PC-9 (cell line): ENCODE measurements around the gene MYH16.

ENCODE experiments used
- CTCF ChIP-seq: fragments of 200-600 bp; sonication (generic); conservative IDR thresholded peaks from 2 replicates; pipeline ENCODE4 v1.6.1; 2017; ENCODE audit warnings: mixed run types, antibody characterized with exemption, mild to moderate bottlenecking, moderate library complexity
- EZH2 ChIP-seq: fragments of 200-600 bp; sonication (generic); IDR thresholded peaks from 2 replicates; pipeline ENCODE4 v1.8.0; 2017; ENCODE audit warnings: antibody characterized with exemption, low read depth

GRCh38 chr7:99310004-99310403 is 37.4 kb downstream of the MYH16 start:
- TF ChIP-seq EZH2: no peak
- no peak for TF ChIP-seq CTCF
